ENCODE measurements around the gene ADAMTS12. TPM values are rescaled to one million over a fixed set of nuclear protein-coding genes. Genes with fewer than 3 reads are reported as not detected.

The ADAMTS12 gene
- total RNA-seq, 1 experiment from 2014 or later = 6.2 TPM

GRCh38 chr5:33772380-33772897 is 119.4 kb downstream of the ADAMTS12 start:
- Histone ChIP-seq H3K4me1 (ENCODE audit: insufficient read depth, low read length) (no peaks in the 10 kb centered on the region), H2BK5ac (ENCODE audit: insufficient read length, low read length) (no peak overlapping the region), H2BK12ac (ENCODE audit: insufficient read length, low read depth, low read length) (no peak overlapping the region), H2AFZ (ENCODE audit: low read length) (no peak overlapping the region), H3K23me2 (ENCODE audit: insufficient read length, low read depth, low read length, poor library complexity, severe bottlenecking) (no peaks in the 10 kb centered on the region), H3K4ac (ENCODE audit: low read depth, low read length) (no peak overlapping the region), H3K27ac (ENCODE audit: insufficient read length, low read depth, low read length) (no peak overlapping the region), H2AK5ac (ENCODE audit: insufficient read length, low read length) (no peak overlapping the region), H3K27me3 (ENCODE audit: insufficient read depth, low read length) (no peaks in the 10 kb centered on the region), H3K4me2 (ENCODE audit: insufficient read depth, insufficient read length, low read length) (no peak overlapping the region), H3K23ac (ENCODE audit: insufficient read length, low read depth, low read length) (no peak overlapping the region), H3K79me2 (ENCODE audit: insufficient read depth, low read length) (peaks cover 2% of the 10 kb centered on the region; the same call in 1 of the 2 replicates), H3T11ph (ENCODE audit: low read length) (no peak overlapping the region), H2BK15ac (ENCODE audit: low read depth, low read length) (no peak overlapping the region), H3K9ac (ENCODE audit: extremely low read depth, insufficient read length, low read length) (no peak overlapping the region), H2BK120ac (ENCODE audit: low read depth, low read length, poor library complexity, severe bottlenecking) (no peak overlapping the region), H3K18ac (ENCODE audit: insufficient read length, low read depth, low read length) (no peak overlapping the region), H3K14ac (ENCODE audit: insufficient read depth, low read length) (no peak overlapping the region), H4K20me1 (ENCODE audit: control insufficient read depth, insufficient read depth, insufficient read length) (no peaks in the 10 kb centered on the region), H2BK20ac (ENCODE audit: low read depth, low read length, poor library complexity, severe bottlenecking) (no peak overlapping the region), H4K91ac (ENCODE audit: insufficient read length, low read depth, low read length) (no peak overlapping the region), H4K8ac (replicated peaks; ENCODE audit: insufficient read length, low read depth, low read length) (no peak overlapping the region), H3K79me1 (ENCODE audit: insufficient read depth, low read depth, low read length, poor library complexity, severe bottlenecking) (no peaks in the 10 kb centered on the region), H3K9me3 (ENCODE audit: control insufficient read depth, low read depth, low read length) (no peaks in the 10 kb centered on the region), H3K56ac (ENCODE audit: insufficient read length, low read depth, low read length) (no peak overlapping the region), H4K5ac (ENCODE audit: insufficient read length, low read depth, low read length) (no peak overlapping the region)
- WGBS (ENCODE audit: extremely low coverage, insufficient read length, low lambda C conversion rate) = no CpG with 5 or more reads among the region's 2 CpGs
- H3K4me1 Mint-ChIP-seq = peaks cover 6% of the 10 kb centered on the region in 2 experiments
- no peaks in the 10 kb centered on the region for H3K27me3 Mint-ChIP-seq (ENCODE audit: low read depth)
- H3K9me3 Mint-ChIP-seq = peaks cover 6 to 10% of the 10 kb centered on the region in 2 experiments; a peak in 4 of 5 replicates
- H3K36me3 Mint-ChIP-seq (ENCODE audit: insufficient read depth in 1 of 3, low read depth in 3 of 3) = peaks cover 0 to 10% (median 8%) of the 10 kb centered on the region in 3 experiments; a peak in 4 of 7 replicates
- no peak for TF ChIP-seq CTCF (conservative IDR thresholded peaks at IDR 0.05)
- DNase-seq = no peak
- no peak overlapping the region for H3K4me3 Mint-ChIP-seq
- H3K27ac Mint-ChIP-seq = no peak overlapping the region; a peak in 1 of 7 replicates

Data from H9 (cell line).